CD14-positive monocyte (primary cell): ENCODE data around the gene HYPK. TPM values are rescaled to one million over a fixed set of nuclear protein-coding genes. Genes with fewer than 3 reads are reported as not detected.

Experiments used
- DNase-seq, 3 donors: peaks; one replicate each; pipeline ENCODE4 v3.0.0-alpha.2; 2011 to 2022
- H2AFZ ChIP-seq: 2 replicates; pipeline ENCODE4 v1.6.0; 2012; ENCODE audit warnings: mild to moderate bottlenecking, low read depth, low read length, inconsistent platforms; ENCODE audit not compliant: insufficient read depth, poor library complexity, severe bottlenecking
- H3K27ac ChIP-seq, 2 donors: 1 replicate in 1 of 2; 2 replicates in 1 of 2; pipeline ENCODE4 v1.5.1; 2012 to 2013; ENCODE audit warnings: low read length in 2 of 2, control low read depth in 1 of 2, inconsistent platforms in 1 of 2, low read depth in 1 of 2, mild to moderate bottlenecking in 1 of 2
- H3K27me3 ChIP-seq, 2 donors: one replicate each; pipeline versions ENCODE4 v1.6.0 to v1.6.1; 2011 to 2013; ENCODE audit warnings: low read length in 2 of 2; ENCODE audit not compliant: control insufficient read depth in 2 of 2, insufficient read depth in 2 of 2
- H3K36me3 ChIP-seq, 2 donors: replicated peaks in 1 of 2; 1 replicate in 1 of 2; 2 replicates in 1 of 2; pipeline versions ENCODE4 v1.5.1 to v1.6.1; 2012 to 2013; ENCODE audit warnings: low read length in 2 of 2, control low read depth in 1 of 2, inconsistent platforms in 1 of 2, mild to moderate bottlenecking in 1 of 2; ENCODE audit not compliant: insufficient read depth in 2 of 2, control insufficient read depth in 1 of 2
- H3K4me1 ChIP-seq, 2 donors: 1 replicate in 1 of 2; 2 replicates in 1 of 2; pipeline versions ENCODE4 v1.5.1 to v1.6.1; 2012 to 2013; ENCODE audit warnings: low read length in 2 of 2, control low read depth in 1 of 2, inconsistent platforms in 1 of 2, mild to moderate bottlenecking in 1 of 2, moderate library complexity in 1 of 2; ENCODE audit not compliant: insufficient read depth in 2 of 2, control insufficient read depth in 1 of 2
- H3K4me2 ChIP-seq: replicated peaks from 2 replicates; pipeline ENCODE3; 2012; ENCODE audit warnings: low read length, moderate library complexity, mild to moderate bottlenecking; ENCODE audit not compliant: poor library complexity, severe bottlenecking; ENCODE audit errors: extremely low read depth
- H3K4me3 ChIP-seq, 3 experiments: fragments of 200-600 bp in 1 of 3; sonication (generic) in 1 of 3; replicated peaks in 1 of 3; 1 replicate in 2 of 3; 2 replicates in 1 of 3; pipeline ENCODE4 v1.5.1; 2011 to 2013; ENCODE audit warnings: low read length in 3 of 3, mild to moderate bottlenecking in 3 of 3, control low read depth in 2 of 3, low read depth in 2 of 3, inconsistent platforms in 1 of 3, moderate library complexity in 1 of 3
- H3K79me2 ChIP-seq: 2 replicates; pipeline ENCODE4 v1.6.0; 2012; ENCODE audit warnings: mild to moderate bottlenecking, control low read depth, inconsistent platforms, low read length, moderate library complexity; ENCODE audit not compliant: insufficient read depth
- H3K9ac ChIP-seq: 2 replicates; pipeline ENCODE4 v1.6.0; 2017; ENCODE audit warnings: low read length, mild to moderate bottlenecking; ENCODE audit not compliant: insufficient read depth, poor library complexity, severe bottlenecking
- H3K9me3 ChIP-seq, 2 donors: replicated peaks in 1 of 2; 1 replicate in 1 of 2; 2 replicates in 1 of 2; pipeline versions ENCODE4 v1.5.1 to v1.6.1; 2012 to 2013; ENCODE audit warnings: low read length in 2 of 2, control low read depth in 1 of 2; ENCODE audit not compliant: control insufficient read depth in 1 of 2, insufficient read depth in 1 of 2
- H4K20me1 ChIP-seq: 2 replicates; pipeline ENCODE4 v1.6.0; 2012; ENCODE audit warnings: mild to moderate bottlenecking, low read length, control low read depth, moderate library complexity; ENCODE audit not compliant: insufficient read depth
- H3K27ac Mint-ChIP-seq, 7 donors: one replicate each; pipeline ENCODE4 v1.8.0; 2020; ENCODE audit warnings: mild to moderate bottlenecking in 7 of 7, mixed read lengths in 7 of 7, moderate library complexity in 6 of 7, inconsistent platforms in 2 of 7
- H3K27me3 Mint-ChIP-seq, 3 donors: one replicate each; pipeline ENCODE4 v1.8.0; 2021 to 2022; ENCODE audit warnings: low read depth in 3 of 3, mild to moderate bottlenecking in 3 of 3, mixed read lengths in 3 of 3, moderate library complexity in 3 of 3, inconsistent platforms in 1 of 3
- H3K36me3 Mint-ChIP-seq, 2 donors: one replicate each; pipeline ENCODE4 v1.8.0; 2020; ENCODE audit warnings: mixed read lengths in 2 of 2, inconsistent platforms in 1 of 2, mild to moderate bottlenecking in 1 of 2
- H3K4me1 Mint-ChIP-seq: one replicate; pipeline ENCODE4 v1.8.0; 2020; ENCODE audit warnings: mild to moderate bottlenecking, mixed read lengths
- H3K4me3 Mint-ChIP-seq, 2 donors: one replicate each; pipeline ENCODE4 v1.8.0; 2020; ENCODE audit warnings: mild to moderate bottlenecking in 2 of 2, mixed read lengths in 2 of 2, moderate library complexity in 1 of 2
- H3K9me3 Mint-ChIP-seq, 7 donors: one replicate each; pipeline ENCODE4 v1.8.0; 2020 to 2022; ENCODE audit warnings: mixed read lengths in 7 of 7, mild to moderate bottlenecking in 6 of 7, moderate library complexity in 6 of 7, inconsistent platforms in 2 of 7
- CTCF ChIP-seq: fragments of 200-600 bp; IDR thresholded peaks from one replicate; pipeline ENCODE4 v1.8.0; 2022; ENCODE audit warnings: antibody characterized with exemption, mild to moderate bottlenecking
- WGBS: methylation state at CpG from one replicate; pipeline ENCODE4 v1.1.5; 2013; ENCODE audit warnings: missing lambda C conversion rate; ENCODE audit not compliant: insufficient coverage; 5-methylcytosine and 5-hydroxymethylcytosine counted together
- intact Hi-C, 2 donors: fragments of 100-400 bp; cut with micrococcal nuclease; formaldehyde crosslinking; loops; one replicate each; pipeline versions ENCODE4 v1.15.0 to v1.15.1; 2023
- polyA plus RNA-seq, 3 donors: library from polyadenylated mRNA; depleted of rRNA in 1 of 3; unstranded in 2 of 3; stranded (reverse) in 1 of 3; fragments of 300-500 nt in 2 of 3; fragments of >200 nt in 1 of 3; fragmentation: Illumina TruSeq in 2 of 3; gene quantifications; 1 replicate in 2 of 3; 2 replicates in 1 of 3; pipeline ENCODE4 v1.2.3, GENCODE V29; 2012 to 2021

The HYPK gene
- polyA plus RNA-seq, 3 donors = 4.4 to 23.1 (median 5.3) TPM

GRCh38 chr15:43769584-43770228 lies 30.7 kb upstream of the HYPK start:
- peak; percentile 44 to 58 (median 50) for DNase-seq
- no CpG with 5 or more reads among the region's 5 CpGs for WGBS
- no peaks in the 10 kb centered on the region for H3K9me3 ChIP-seq
- H3K36me3 ChIP-seq = peaks cover 59 to 93% of the 10 kb centered on the region in 2 donors
- Mint-ChIP-seq H3K36me3 (peaks cover 65 to 86% of the 10 kb centered on the region in 2 donors), H3K4me3 (no peak overlapping the region), H3K9me3 (peaks cover 0 to 2% (median 0%) of the 10 kb centered on the region in 7 donors), H3K27me3 (peaks cover 0 to 2% (median 0%) of the 10 kb centered on the region in 3 donors), H3K27ac (peak overlapping the region in 1 of 7 donors; percentile 27), H3K4me1 (peaks cover 10% of the 10 kb centered on the region)
- peaks cover 8% of the 10 kb centered on the region for H4K20me1 ChIP-seq
- no peaks in the 10 kb centered on the region for H3K79me2 ChIP-seq
- peak; percentile 91 for TF ChIP-seq CTCF
- intact Hi-C loops = no loop called here
- no peak overlapping the region for H3K4me3 ChIP-seq
- no peak overlapping the region for H2AFZ ChIP-seq
- H3K4me1 ChIP-seq = peaks cover 5 to 13% of the 10 kb centered on the region in 2 donors
- H3K9ac ChIP-seq = no peak overlapping the region
- no peaks in the 10 kb centered on the region for H3K27me3 ChIP-seq
- no peak overlapping the region for H3K27ac ChIP-seq
- H3K4me2 ChIP-seq = no peak overlapping the region

- Histone ChIP-seq H4K20me1 (peaks cover 5% of the 10 kb centered on the region), H3K9me3 (no peaks in the 10 kb centered on the region), H3K27me3 (no peaks in the 10 kb centered on the region), H2AFZ (no peak overlapping the region), H3K27ac (peak overlapping the region in 1 of 2 donors; percentile 29), H3K4me1 (peaks cover 12 to 21% of the 10 kb centered on the region in 2 donors), H3K4me3 (no peak overlapping the region), H3K36me3 (peaks cover 38 to 72% of the 10 kb centered on the region in 2 donors), H3K9ac (no peak overlapping the region), H3K4me2 (no peak overlapping the region), H3K79me2 (no peaks in the 10 kb centered on the region)
- H3K27ac Mint-ChIP-seq = peak overlapping the region in 4 of 7 donors; percentile 11 to 74 (median 58)
- no peak for TF ChIP-seq CTCF
- peaks cover 21% of the 10 kb centered on the region for H3K4me1 Mint-ChIP-seq
- WGBS = 27% methylated on average over 2 of the region's 2 CpGs
- peaks cover 46 to 65% of the 10 kb centered on the region in 2 donors for H3K36me3 Mint-ChIP-seq
- no peak overlapping the region for H3K4me3 Mint-ChIP-seq
- intact Hi-C loops = no loop called here
- H3K9me3 Mint-ChIP-seq = peaks cover 0 to 2% (median 0%) of the 10 kb centered on the region in 7 donors
- no peak for DNase-seq
- peaks cover 0 to 2% (median 1%) of the 10 kb centered on the region in 3 donors for H3K27me3 Mint-ChIP-seq
Observed at GRCh38 chr15:43771816-43772215, 28.6 kb upstream of the HYPK start.
